H1 (cell line): ENCODE results near the gene ZFAND2B. TPM values are rescaled to one million over a fixed set of nuclear protein-coding genes. Genes with fewer than 3 reads are reported as not detected.
A peak's percentile ranks its signal among the peaks of the same experiment; 100 is the strongest.

Experiments used
- CTCF ChIA-PET: fragments of 300-600 bp; sonication (Branson Sonifier 250); formaldehyde crosslinking; loops from one replicate; lab custom pipeline; 2021; ENCODE audit not compliant: partially characterized antibody; lab: Charles Lee
- POLR2A ChIA-PET: fragments of 300-600 bp; sonication (Branson Sonifier 250); formaldehyde crosslinking; loops from one replicate; lab custom pipeline; 2021; ENCODE audit warnings: inconsistent platforms; ENCODE audit not compliant: partially characterized antibody; lab: Charles Lee
- DNase-seq, 2 experiments: peaks; one replicate each; pipeline versions ENCODE4 v3.0.0 to v3.0.0-alpha.2; 2010 to 2022; ENCODE audit warnings: low spot score in 2 of 2, low read depth in 1 of 2, mixed read lengths in 1 of 2
- FAIRE-seq: peaks from 2 replicates; lab custom pipeline; 2011; peaks lifted over from hg19 to GRCh38; lab: Jason Lieb, UNC
- H2AFZ ChIP-seq: 2 replicates; pipeline ENCODE4 v1.8.1; 2012; ENCODE audit warnings: low read length, inconsistent platforms
- H2AK5ac ChIP-seq: 2 replicates; pipeline ENCODE4 v1.6.1; 2013; ENCODE audit warnings: low read depth, low read length
- H2BK120ac ChIP-seq: replicated peaks from 2 replicates; pipeline ENCODE3; 2013; ENCODE audit warnings: low read depth, low read length, inconsistent platforms
- H2BK12ac ChIP-seq: 2 replicates; pipeline ENCODE4 v1.6.1; 2013; ENCODE audit warnings: low read depth, low read length
- H2BK15ac ChIP-seq: 2 replicates; pipeline ENCODE4 v1.6.1; 2013; ENCODE audit warnings: low read length
- H2BK20ac ChIP-seq: 2 replicates; pipeline ENCODE4 v1.6.1; 2013; ENCODE audit warnings: low read length
- H2BK5ac ChIP-seq: 2 replicates; pipeline ENCODE4 v1.6.1; 2013; ENCODE audit warnings: low read depth, low read length
- H3K14ac ChIP-seq: 2 replicates; pipeline ENCODE4 v1.6.1; 2013; ENCODE audit warnings: inconsistent platforms; ENCODE audit not compliant: insufficient read length
- H3K18ac ChIP-seq: 2 replicates; pipeline ENCODE4 v1.6.1; 2013; ENCODE audit warnings: low read length; ENCODE audit errors: extremely low read depth
- H3K23ac ChIP-seq: 2 replicates; pipeline ENCODE4 v1.6.1; 2013; ENCODE audit warnings: inconsistent platforms; ENCODE audit not compliant: insufficient read length
- H3K23me2 ChIP-seq: 2 replicates; pipeline ENCODE4 v1.6.1; 2013; ENCODE audit warnings: low read depth, low read length
- H3K27ac ChIP-seq: 2 replicates; pipeline ENCODE4 v1.6.1; 2011; ENCODE audit warnings: low read depth, low read length, inconsistent platforms
- H3K27me3 ChIP-seq, 4 experiments: replicated peaks in 1 of 4; 1 replicate in 1 of 4; 2 replicates in 3 of 4; pipeline versions ENCODE4 v1.6.1 to v1.8.1; 2011 to 2013; ENCODE audit warnings: low read length in 3 of 4, mild to moderate bottlenecking in 3 of 4, inconsistent platforms in 2 of 4, mixed read lengths in 2 of 4, moderate library complexity in 1 of 4; ENCODE audit not compliant: control insufficient read depth in 3 of 4, insufficient read depth in 3 of 4; ENCODE audit errors: extremely low read depth in 1 of 4
- H3K36me3 ChIP-seq, 4 experiments: 2 replicates each; pipeline versions ENCODE4 v1.6.1 to v1.8.1; 2011 to 2013; ENCODE audit warnings: mild to moderate bottlenecking in 4 of 4, low read length in 3 of 4, moderate library complexity in 2 of 4, control low read depth in 1 of 4, inconsistent platforms in 1 of 4; ENCODE audit not compliant: insufficient read depth in 4 of 4, control insufficient read depth in 2 of 4
- H3K4ac ChIP-seq: replicated peaks from 2 replicates; pipeline ENCODE3; 2013; ENCODE audit warnings: low read length, low read depth, mixed read lengths, inconsistent platforms; ENCODE audit not compliant: insufficient read length
- H3K4me1 ChIP-seq, 4 experiments: replicated peaks in 1 of 4; 1 replicate in 1 of 4; 2 replicates in 3 of 4; pipeline versions ENCODE4 v1.6.1 to v1.8.1; 2011 to 2013; ENCODE audit warnings: low read length in 3 of 4, inconsistent platforms in 2 of 4, mixed read lengths in 1 of 4; ENCODE audit not compliant: insufficient read depth in 4 of 4, control insufficient read depth in 3 of 4
- H3K4me2 ChIP-seq, 2 experiments: 2 replicates each; pipeline versions ENCODE4 v1.6.1 to v1.8.1; 2011 to 2013; ENCODE audit warnings: low read depth in 2 of 2, low read length in 2 of 2, control low read depth in 1 of 2, inconsistent platforms in 1 of 2, mild to moderate bottlenecking in 1 of 2; ENCODE audit not compliant: insufficient read depth in 1 of 2
- H3K4me3 ChIP-seq, 4 experiments: fragments of 200-600, 300-600 bp in 1 of 4; sonication (generic), shearing (Covaris generic), sonication (Bioruptor Twin) in 1 of 4; 2 replicates each; pipeline versions ENCODE4 v1.5.1 to v1.8.1; 2011 to 2016; ENCODE audit warnings: low read length in 4 of 4, low read depth in 3 of 4, control low read depth in 2 of 4, inconsistent platforms in 2 of 4, mild to moderate bottlenecking in 2 of 4, mixed read lengths in 1 of 4, moderate library complexity in 1 of 4; ENCODE audit not compliant: insufficient read depth in 2 of 4; ENCODE audit errors: extremely low read depth in 1 of 4
- H3K56ac ChIP-seq: replicated peaks from 2 replicates; pipeline ENCODE3; 2013; ENCODE audit warnings: low read depth, mild to moderate bottlenecking, mixed read lengths, low read length, inconsistent platforms; ENCODE audit not compliant: insufficient read length
- H3K79me1 ChIP-seq: 2 replicates; pipeline ENCODE4 v1.6.1; 2013; ENCODE audit warnings: low read depth, low read length, control low read depth
- H3K79me2 ChIP-seq, 2 experiments: 2 replicates each; pipeline versions ENCODE4 v1.6.1 to v1.8.1; 2012 to 2013; ENCODE audit warnings: low read length in 2 of 2, mild to moderate bottlenecking in 2 of 2, inconsistent platforms in 1 of 2; ENCODE audit not compliant: insufficient read depth in 2 of 2, control insufficient read depth in 1 of 2
- H3K9ac ChIP-seq, 4 experiments: replicated peaks in 1 of 4; 1 replicate in 1 of 4; 2 replicates in 3 of 4; pipeline versions ENCODE4 v1.6.1 to v1.8.1; 2011 to 2013; ENCODE audit warnings: low read depth in 3 of 4, low read length in 3 of 4, control low read depth in 2 of 4, mild to moderate bottlenecking in 2 of 4, moderate library complexity in 2 of 4, inconsistent platforms in 1 of 4; ENCODE audit errors: extremely low read depth in 1 of 4
- H3K9me3 ChIP-seq, 2 experiments: 2 replicates each; pipeline versions ENCODE4 v1.6.1 to v1.8.1; 2012 to 2013; ENCODE audit warnings: mild to moderate bottlenecking in 2 of 2, moderate library complexity in 2 of 2, control low read depth in 1 of 2, inconsistent platforms in 1 of 2, low read depth in 1 of 2, low read length in 1 of 2, mixed read lengths in 1 of 2; ENCODE audit not compliant: insufficient read depth in 2 of 2
- H4K20me1 ChIP-seq, 2 experiments: replicated peaks in 1 of 2; 2 replicates each; pipeline versions ENCODE3 to v1.8.1; 2011 to 2013; ENCODE audit warnings: inconsistent platforms in 2 of 2, low read length in 2 of 2, mild to moderate bottlenecking in 1 of 2; ENCODE audit not compliant: insufficient read depth in 2 of 2, control insufficient read depth in 1 of 2
- H4K5ac ChIP-seq: 2 replicates; pipeline ENCODE4 v1.6.1; 2013; ENCODE audit warnings: low read length, low read depth, mixed read lengths, inconsistent platforms; ENCODE audit not compliant: insufficient read length
- H4K8ac ChIP-seq: 2 replicates; pipeline ENCODE4 v1.8.0; 2013; ENCODE audit warnings: mild to moderate bottlenecking, moderate library complexity, low read length, inconsistent platforms; ENCODE audit not compliant: insufficient read depth; ENCODE audit errors: extremely low read depth
- H4K91ac ChIP-seq: replicated peaks from 2 replicates; pipeline ENCODE3; 2013; ENCODE audit warnings: low read length, mixed read lengths, inconsistent platforms; ENCODE audit not compliant: insufficient read length
- CEBPB ChIP-seq: IDR thresholded peaks from 2 replicates; pipeline ENCODE4 v1.6.1; 2012; ENCODE audit warnings: low read depth, low read length
- KDM1A ChIP-seq: fragments of 200-600, 300-600 bp; sonication (generic); IDR thresholded peaks from 2 replicates; pipeline ENCODE4 v1.7.1; 2016; ENCODE audit warnings: mild to moderate bottlenecking, low read length, borderline replicate concordance
- WGBS, 2 experiments: shearing (Covaris generic) in 1 of 2; methylation state at CpG; one replicate each; pipeline versions ENCODE4 v1.1.6 to v1.1.7; 2013 to 2015; ENCODE audit warnings: low lambda C conversion rate in 2 of 2, mixed read lengths in 2 of 2, inconsistent platforms in 1 of 2, low coverage in 1 of 2, missing lambda C conversion rate in 1 of 2; ENCODE audit not compliant: insufficient replicate concordance in 2 of 2, insufficient coverage in 1 of 2, insufficient read length in 1 of 2; ENCODE audit errors: extremely low coverage in 1 of 2, missing lambda C conversion rate in 1 of 2; 5-methylcytosine and 5-hydroxymethylcytosine counted together
- polyA plus RNA-seq, 7 experiments: library from polyadenylated mRNA; depleted of rRNA in 3 of 7; stranded (reverse) in 5 of 7; unstranded in 2 of 7; fragments of >200 nt in 5 of 7; fragments of 200-250 nt in 2 of 7; gene quantifications; 1 replicate in 5 of 7; 2 replicates in 1 of 7; 4 replicates in 1 of 7; pipeline versions ENCODE4 v1.2.1 to v1.2.3, GENCODE V29; 2011 to 2013; ENCODE audit warnings: missing spikeins in 2 of 7, mixed read lengths in 2 of 7
- total RNA-seq: library from RNA; stranded (reverse); fragmentation: NEBNext Ultra II Directional; extraction: Animal tissue kit (Norgen Biotek cat#: 25700); gene quantifications from 2 replicates; pipeline ENCODE4 v1.2.1, GENCODE V29; 2021

ZFAND2B gene
- total and polyA plus RNA-seq, 2 of the 8 experiments (the other 6 are each of a cell fraction or from before 2014, with no cell fraction given) = 16.0 to 17.9 TPM

- Histone ChIP-seq H3K36me3 (peaks cover 0 to 3% (median under 1%) of the 10 kb centered on the region in 4 experiments; a peak in 3 of 8 replicates), H3K9me3 (no peaks in the 10 kb centered on the region), H3K56ac (peak overlapping the region; percentile 7), H3K23me2 (peaks cover 8% of the 10 kb centered on the region), H3K27ac (peak overlapping the region; percentile 91), H4K5ac (peak overlapping the region; percentile 78), H3K4me1 (peaks cover 0 to 5% (median 3%) of the 10 kb centered on the region in 4 experiments; a peak in 3 of 7 replicates), H3K4ac (no peak overlapping the region), H3K4me3 (peak overlapping the region; percentile 74 to 81 (median 80)), H2BK5ac (no peak overlapping the region), H2BK20ac (no peak overlapping the region), H4K91ac (no peak overlapping the region), H3K27me3 (no peaks in the 10 kb centered on the region), H3K18ac (no peak overlapping the region), H2AK5ac (no peak overlapping the region), H3K79me2 (peaks cover 0 to 5% of the 10 kb centered on the region in 2 experiments; a peak in 1 of 4 replicates), H3K9ac (peak overlapping the region in 3 of 4 experiments; percentile 9 to 95 (median 65); a peak in 5 of 7 replicates), H3K23ac (no peak overlapping the region), H3K4me2 (peak overlapping the region; percentile 91 to 98), H2BK12ac (no peak overlapping the region), H2BK120ac (no peak overlapping the region), H4K8ac (peak overlapping the region; percentile 100; the same call in 1 of the 2 replicates), H2AFZ (peak overlapping the region; percentile 47; the same call in 1 of the 2 replicates), H3K79me1 (0 out of 2 replicates have a peak, but pooled peaks cover 5% of the 10 kb centered on the region), H4K20me1 (no peaks in the 10 kb centered on the region), H3K14ac (no peak overlapping the region), H2BK15ac (no peak overlapping the region)
- no peak for FAIRE-seq
- ChIA-PET POLR2A (interaction anchor here (1.0 to 14.9 kb wide), 17 partner anchors 9 to 143 kb away, joined by 3 to 190 read pairs (median 6); partner anchors contain the start of genes ABCB6, ANKZF1, ATG9A and DNAJB2), CTCF (interaction anchor here (0.6 to 3.0 kb wide), 17 partner anchors 9 to 296 kb away, joined by 3 to 24 read pairs (median 4); partner anchors contain the start of genes ANKZF1, ATG9A, DNAJB2 and NHEJ1)
- DNase-seq = no peak
- WGBS, 2 experiments = 63% methylated on average over 6 of the region's 6 CpGs; no CpG with 5 or more reads in 1 of the 2 experiments
- no peak for TF ChIP-seq CEBPB
- TF ChIP-seq KDM1A = peak; percentile 76
Measured at GRCh38 chr2:219244789-219245147, 38.2 kb downstream of the ZFAND2B start.
